ENCODE data around the gene HPCAL4. TPM values are rescaled to one million over a fixed set of nuclear protein-coding genes. Genes with fewer than 3 reads are reported as not detected.
A peak's percentile ranks its signal among the peaks of the same experiment; 100 is the strongest.

The HPCAL4 gene
- total RNA-seq, 1 donor from 2014 or later = 0.05 TPM

DNA sequence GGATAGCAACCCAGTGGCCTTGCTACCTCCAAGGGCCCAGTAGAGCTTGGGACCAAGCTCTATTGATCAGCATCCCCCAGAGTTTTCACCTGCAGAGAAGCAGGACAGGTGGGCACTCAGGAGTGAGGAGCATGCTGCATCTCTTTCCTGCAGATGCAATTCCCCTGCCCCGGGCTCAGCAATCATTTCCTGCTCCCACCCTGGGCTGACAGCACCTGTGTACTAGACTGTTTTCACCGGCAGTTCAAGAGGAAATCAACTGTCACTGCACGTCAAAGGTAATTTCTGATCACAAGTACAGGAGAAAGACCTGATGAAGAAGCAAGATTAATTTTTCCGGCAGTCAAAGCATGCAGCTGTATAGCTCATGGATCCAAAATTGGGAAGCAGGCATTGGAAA is 10.5 kb downstream of the HPCAL4 start:
- DNase-seq (ENCODE audit: low spot score) = no peak
- intact Hi-C loops (cut with DNase I) = no loop called here

DNA sequence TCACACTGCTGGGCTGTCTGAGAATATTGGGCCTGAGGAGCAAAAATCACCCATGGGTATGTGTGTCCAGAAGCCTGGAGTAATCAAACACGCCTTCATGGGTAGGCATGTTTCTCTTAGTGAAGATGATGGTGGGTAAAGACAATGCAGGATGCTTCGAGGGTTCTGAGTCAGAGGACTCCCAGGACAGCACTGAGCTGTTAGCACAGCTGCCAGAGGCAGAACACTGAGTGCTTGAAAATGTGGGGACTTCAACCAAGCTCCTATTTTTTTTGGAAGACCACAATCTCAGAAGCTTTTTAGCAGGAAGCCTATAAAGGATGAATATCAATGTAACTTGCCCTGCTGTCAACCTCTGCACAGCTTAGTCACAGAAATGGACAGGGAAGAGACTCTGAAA is 11.4 kb downstream of the HPCAL4 start:
- intact Hi-C loops (cut with DNase I) = no loop called here

DNA sequence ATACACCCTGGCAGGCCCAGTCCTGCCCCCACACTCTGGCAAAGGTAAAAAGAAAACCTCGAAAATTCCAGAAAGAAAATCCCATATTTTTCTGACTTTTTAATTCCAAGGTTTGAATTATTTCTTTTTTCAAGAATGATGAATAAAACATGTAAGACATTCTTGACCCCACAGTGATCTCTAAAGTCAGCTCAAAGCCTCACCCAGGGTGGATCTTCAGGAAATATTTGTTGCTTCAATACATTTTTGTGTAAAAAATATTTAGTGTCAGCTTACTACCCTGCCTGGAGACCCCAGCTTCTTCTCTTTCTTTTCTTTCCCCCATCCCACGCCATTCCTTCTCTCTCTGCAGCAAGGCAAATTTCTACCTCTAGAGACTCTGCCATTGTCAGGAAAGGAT is 12.3 kb downstream of the HPCAL4 start:
- no peak for DNase-seq (ENCODE audit: low spot score)
- intact Hi-C loops (cut with DNase I) = no loop called here

More for the DNA sequence above, 11.4 kb downstream of the HPCAL4 start:
- DNase-seq (ENCODE audit: low spot score) = no peak

DNA sequence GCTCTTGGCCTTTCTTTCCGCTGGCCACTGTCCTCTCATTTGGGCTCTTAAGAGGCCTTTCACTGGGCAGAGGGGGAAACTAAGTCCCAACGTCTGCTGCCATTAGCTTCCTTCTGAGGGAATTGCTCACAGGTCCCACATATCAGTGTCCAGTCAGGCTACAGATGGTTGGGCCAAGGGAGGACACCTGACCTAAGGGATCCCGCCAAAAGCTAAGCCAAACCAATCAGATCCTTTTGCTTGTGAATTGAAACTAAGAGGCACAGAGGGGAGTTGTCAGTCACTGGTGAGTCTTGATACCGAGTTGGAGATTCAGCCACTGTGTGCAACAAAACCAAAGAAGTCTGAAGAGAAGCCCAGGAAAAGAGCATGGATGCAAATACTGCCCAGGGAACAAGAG is 13.6 kb downstream of the HPCAL4 start:
- no peak for DNase-seq (ENCODE audit: low spot score)
- intact Hi-C loops (cut with DNase I) = no loop called here

DNA sequence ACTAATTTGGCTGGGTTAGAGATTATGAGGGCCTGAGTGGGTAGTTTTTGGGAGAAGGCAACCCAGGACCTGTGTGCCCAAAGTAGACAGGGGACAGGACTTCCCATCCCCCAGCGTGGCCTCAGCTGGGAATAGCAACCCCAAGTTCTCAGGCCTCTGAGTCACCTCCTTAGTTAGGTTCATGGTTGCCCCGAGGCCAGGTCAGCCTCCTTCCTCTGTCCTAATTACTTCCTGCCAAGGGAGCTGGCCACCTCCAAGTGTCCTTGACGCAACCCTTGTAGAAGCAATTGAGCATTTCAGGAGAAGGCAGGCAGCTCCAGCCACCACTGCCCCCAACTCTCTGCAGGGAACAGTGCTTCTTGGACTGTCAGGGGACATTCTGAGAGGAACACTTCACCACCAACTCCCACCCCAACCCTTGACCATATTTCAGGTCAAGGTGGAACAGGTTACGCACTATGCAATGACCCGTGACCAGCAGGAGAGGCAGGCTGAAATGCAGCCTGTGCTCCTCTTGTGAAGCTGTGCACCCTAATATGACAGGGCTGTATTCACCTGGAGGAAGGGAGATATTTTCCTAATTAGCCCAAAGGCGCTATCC is 14.2 kb downstream of the HPCAL4 start:
- intact Hi-C loops (cut with DNase I) = no loop called here
- no peak for DNase-seq (ENCODE audit: low spot score)

DNA sequence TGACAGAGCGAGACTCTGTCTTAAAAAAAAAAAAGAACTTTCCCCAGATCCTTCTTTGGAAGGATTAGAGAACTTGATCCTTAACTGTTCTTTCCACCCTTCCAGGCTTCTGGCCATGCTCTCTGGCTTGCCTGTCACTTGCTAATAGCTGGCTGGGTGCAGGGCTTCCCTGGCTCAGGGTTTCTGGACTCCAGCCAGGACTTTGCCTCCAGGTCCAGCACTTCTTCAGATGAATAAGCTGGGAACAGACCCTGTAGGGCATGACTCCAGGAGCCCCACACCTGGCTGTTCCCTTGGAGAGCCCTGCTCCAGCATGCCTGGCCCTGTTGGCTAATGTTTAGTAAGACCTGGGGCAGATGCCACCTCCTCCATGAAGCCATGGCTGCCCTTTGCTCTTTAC is 16.0 kb downstream of the HPCAL4 start:
- intact Hi-C loops (cut with DNase I) = no loop called here
- no peak for DNase-seq (ENCODE audit: low spot score)

DNA sequence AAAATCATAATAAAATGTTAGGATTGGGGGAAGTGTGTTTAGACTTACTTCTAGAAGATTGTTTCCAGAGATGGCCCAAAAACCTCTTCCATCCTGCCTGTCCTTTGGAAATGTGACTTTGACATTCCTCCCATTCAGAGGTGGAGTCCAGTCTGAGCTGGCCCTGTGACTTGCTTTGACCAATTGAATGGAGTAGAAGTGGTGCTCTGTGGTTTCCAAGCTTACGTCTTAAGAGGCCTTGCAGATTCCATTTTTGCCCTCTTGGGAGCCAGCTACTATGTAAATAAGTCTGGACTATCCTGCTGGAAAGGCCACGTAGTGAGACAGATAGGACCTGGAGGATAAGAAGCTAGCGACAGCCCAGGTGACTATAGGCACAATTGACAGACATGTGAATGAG is 18.0 kb downstream of the HPCAL4 start:
- intact Hi-C loops (cut with DNase I) = no loop called here

DNA sequence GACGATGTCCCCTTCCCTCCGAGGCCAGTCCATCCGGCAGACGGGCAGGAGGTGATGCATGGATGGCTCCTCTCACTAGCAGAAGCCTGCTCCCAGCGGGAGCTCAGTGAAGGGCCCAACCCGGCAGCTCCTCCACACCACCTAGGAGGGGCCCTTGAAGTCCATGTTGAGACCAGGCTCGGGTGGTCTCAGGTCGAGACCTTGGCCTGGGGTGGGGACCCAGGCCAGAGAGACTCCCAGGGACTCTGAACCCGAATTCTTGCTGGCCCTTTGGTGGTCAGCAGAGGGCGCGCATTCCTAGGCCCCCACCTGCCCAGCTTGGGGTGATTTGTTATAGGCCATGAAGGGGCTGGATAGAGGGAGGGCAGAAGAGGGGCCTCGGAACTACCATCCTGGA is 18.7 kb downstream of the HPCAL4 start:
- DNase-seq (ENCODE audit: low spot score) = no peak
- intact Hi-C loops (cut with DNase I) = no loop called here

More for the DNA sequence above, 18.0 kb downstream of the HPCAL4 start:
- no peak for DNase-seq (ENCODE audit: low spot score)

DNA sequence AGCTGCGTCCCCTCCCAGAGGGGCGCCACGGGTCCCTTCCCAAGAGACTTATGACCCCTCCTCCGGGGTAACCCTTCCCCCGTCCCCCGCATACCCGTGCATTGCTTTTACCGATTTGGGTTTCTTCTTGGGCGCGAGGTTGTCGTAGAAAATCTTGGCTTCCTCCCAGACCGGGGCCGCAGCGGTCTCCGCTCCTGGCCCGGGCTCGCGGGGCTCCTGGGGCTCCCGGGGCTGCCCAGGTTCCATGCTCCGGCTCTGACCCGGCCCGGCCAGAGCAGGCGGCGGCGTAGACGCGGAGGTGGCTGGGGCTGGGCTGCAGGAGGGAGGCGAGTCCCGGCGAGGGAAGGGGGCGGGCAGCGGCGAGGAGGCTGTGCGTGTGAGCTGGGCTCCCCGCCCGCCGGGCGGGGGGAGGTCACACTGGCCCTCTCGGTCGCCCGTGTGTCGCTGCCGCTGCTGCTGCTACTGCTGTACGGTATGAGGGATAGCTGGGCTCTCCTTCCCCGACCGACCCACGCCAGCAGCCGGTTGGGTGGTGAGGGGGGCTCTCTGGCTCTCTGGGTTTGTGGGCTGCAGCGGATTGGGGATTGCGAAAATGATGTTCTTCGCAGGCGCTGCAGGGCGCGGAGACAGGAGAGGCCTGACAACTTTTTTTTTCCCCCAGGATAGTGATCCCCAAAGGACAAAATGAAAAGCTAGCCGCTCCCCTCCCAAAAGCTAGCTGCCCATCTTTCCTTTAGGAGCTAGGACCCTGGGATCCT is 19.3 kb downstream of the HPCAL4 start, which contains the start of gene NT5C1A:
Gene NT5C1A (minus strand): TSS at position 315 of the 758 bp plus-strand sequence. CDS start 69 bp downstream, at position 246.
- intact Hi-C loops (cut with DNase I) = no loop called here
- DNase-seq (ENCODE audit: low spot score) = no peak

DNA sequence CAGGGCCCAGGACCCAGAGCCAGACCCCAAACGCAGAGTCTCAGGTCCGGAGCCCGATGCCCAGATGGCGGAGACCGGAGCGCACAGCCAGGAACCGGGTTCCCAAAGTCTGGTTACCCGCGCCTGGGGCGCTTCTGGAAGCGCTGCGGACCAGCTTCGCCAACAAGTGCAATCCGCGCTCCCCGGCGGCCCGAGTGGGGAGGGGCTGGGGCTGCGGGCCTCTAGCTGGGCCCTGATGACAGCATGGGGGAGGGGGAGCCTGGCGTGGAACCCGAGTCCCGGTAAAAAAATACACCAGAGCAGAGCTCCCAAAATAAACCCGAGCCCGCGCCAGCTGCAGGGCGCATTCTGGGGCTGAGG is 19.8 kb downstream of the HPCAL4 start:
- intact Hi-C loops (cut with DNase I) = no loop called here
- DNase-seq (ENCODE audit: low spot score) = peak; percentile 86

DNA sequence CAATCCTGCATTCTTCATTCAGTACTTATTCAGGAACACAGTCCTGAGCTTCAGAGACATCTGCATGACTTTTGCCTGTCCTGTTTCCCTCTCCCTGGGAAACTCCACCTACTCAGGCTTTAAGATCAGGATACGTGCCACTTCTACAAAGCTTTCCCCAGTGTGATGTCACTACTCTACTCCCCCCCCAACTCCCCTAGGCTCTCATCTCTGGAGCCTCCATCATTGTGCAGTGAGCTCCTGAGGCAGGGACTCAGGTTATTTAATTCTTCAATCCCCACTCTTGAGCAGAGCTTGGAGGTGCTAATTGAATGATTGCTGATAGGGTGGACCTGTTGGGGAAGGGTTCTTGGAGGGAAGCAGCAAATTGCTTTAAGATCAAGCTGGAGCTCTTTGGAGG is 20.5 kb downstream of the HPCAL4 start:
- intact Hi-C loops (cut with DNase I) = no loop called here
- no peak for DNase-seq (ENCODE audit: low spot score)

DNA sequence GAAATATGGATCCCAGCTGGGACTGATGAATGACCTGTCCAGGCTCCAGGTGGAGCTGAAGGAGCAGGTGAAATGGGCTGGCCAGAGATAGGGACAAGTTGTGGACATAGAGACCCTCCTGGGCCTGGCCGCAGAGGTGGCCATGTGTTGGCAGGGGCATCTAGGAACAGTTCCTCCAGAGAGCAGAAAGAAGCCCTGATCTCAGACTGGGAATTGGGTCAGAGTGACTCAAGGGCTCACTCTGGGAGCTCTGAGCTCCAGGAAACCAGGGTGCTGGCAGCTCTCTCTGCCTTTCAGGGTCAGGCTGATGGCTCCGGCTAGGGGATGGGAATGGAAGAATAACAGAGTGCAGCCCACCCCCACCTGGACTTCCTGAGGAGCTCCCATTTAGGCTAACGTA is 22.3 kb downstream of the HPCAL4 start:
- DNase-seq (ENCODE audit: low spot score) = no peak
- intact Hi-C loops (cut with DNase I) = no loop called here

DNA sequence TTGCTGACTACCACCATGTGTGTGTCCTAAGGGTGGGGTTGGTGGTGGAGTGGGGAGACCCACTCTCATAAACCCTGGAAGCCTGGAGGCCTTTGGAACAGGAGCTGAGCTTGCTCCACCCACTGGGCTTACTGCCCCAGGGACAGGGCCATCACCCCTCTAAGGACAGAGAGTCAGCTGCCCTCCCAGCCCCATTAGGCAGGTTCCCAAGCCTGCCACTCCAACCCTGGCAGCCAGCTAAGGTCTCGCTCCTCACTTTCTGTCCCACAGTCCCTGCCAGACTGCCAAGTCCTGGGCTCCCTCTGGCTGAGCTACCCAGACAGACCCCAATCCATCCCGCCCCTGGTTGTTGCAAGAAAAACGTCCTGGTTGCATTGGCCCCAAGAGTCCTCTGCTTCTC is 23.1 kb downstream of the HPCAL4 start:
- DNase-seq (ENCODE audit: low spot score) = no peak
- intact Hi-C loops (cut with DNase I) = no loop called here

DNA sequence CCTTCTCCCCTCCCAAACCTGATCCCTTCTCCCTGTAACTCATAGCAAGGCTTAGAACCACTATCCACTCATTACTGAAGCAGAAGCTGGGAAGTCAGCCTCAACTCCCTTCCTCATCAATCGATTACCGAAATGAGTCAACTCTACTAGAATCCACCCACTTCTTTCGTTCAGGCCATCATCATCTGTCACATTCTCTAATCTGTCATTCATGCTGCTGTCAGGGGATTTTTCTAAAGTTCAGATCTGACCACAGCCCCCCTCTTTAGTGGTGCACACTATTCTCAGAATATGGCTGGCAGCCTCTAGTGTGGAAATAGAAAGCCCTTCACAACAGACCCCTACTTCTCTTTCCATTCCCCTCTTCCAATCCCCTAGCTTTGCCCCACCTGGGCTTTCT is 24.5 kb downstream of the HPCAL4 start:
- intact Hi-C loops (cut with DNase I) = no loop called here
- DNase-seq (ENCODE audit: low spot score) = no peak

DNA sequence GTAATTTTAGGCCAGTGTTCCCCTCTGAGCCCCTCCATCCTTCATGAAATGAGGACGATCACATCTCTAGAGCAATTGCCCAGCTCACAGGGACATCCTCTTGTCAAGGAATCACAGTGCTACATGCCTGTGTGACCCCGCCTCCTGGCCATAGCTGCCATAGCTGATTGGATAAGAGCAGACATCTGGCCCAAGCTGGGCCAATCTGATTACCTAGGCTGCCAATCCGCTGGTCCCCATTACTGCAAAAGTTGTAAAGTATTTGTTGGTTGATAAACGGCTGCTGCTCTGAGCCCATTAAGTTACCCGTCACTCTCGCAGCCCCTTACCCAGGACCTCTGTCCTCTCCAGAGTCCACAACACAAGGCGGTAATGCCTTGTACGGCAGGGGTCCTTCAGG is 27.7 kb downstream of the HPCAL4 start:
- intact Hi-C loops (cut with DNase I) = no loop called here
- no peak for DNase-seq (ENCODE audit: low spot score)

DNA sequence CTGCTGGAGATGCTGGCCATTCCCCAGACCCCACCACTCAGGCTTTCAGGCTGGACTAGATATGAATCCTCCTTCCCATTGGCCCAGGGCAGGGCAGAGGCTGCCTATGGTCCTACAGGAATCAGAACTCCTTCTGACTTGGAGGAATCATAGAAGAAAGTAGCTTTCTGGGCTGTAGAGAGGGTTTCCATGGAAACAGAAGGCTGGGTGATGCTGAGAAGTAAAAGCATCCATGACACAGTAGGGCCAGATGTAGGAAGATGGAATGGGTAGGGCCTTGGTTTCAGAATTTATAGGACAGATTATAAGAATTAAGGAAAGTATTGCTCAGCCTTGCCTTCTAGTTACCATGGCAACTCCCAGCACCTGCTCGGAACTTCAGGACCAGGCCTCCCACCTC is 28.4 kb downstream of the HPCAL4 start:
- intact Hi-C loops (cut with DNase I) = no loop called here
- DNase-seq (ENCODE audit: low spot score) = no peak

DNA sequence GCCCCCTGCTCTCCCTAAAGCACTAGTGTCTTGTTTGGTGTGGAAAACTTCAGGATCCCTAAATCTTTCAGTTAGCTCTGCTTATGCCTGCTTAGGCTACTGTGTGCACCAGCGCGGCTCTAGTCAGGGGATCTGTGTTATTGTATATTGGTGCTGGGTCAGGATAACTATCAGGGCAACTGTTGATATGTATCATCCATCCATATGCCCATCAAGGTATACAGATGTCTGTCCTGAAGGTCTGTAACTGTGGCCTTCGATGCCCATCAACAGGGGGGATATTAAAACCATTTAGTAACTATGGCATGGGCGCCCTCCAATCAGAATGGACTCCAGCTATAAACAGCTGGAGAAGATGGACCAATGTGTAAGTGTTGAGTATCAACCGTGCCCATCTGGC is 31.7 kb downstream of the HPCAL4 start:
- no peak for DNase-seq (ENCODE audit: low spot score)
- intact Hi-C loops (cut with DNase I) = loop anchor here (5.0 kb wide), 1 partner anchor 63 kb away; no protein-coding TSS in a partner anchor

DNA sequence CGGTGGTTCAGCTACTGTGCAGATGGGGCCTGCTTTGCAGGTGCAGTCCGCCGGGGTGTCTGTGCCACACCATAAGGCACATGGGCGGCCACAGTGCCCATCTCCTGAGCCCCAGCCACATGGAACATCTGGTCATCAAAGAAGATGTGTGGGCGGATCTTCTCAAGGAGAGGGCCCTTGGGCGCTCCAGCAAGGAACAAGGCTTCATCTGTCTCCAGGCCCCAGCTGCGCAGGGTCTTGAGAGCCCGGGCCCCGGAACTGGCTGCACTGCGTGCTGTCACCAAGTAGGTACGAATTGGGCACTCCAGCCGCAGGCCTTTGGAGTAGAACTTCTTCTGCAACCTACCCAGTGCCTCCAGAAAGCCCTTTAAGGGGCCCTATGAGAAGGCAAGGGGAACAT is 32.1 kb downstream of the HPCAL4 start:
- no peak for DNase-seq (ENCODE audit: low spot score)
- intact Hi-C loops (cut with DNase I) = loop anchor here (5.0 kb wide), 1 partner anchor 63 kb away; no protein-coding TSS in a partner anchor

DNA sequence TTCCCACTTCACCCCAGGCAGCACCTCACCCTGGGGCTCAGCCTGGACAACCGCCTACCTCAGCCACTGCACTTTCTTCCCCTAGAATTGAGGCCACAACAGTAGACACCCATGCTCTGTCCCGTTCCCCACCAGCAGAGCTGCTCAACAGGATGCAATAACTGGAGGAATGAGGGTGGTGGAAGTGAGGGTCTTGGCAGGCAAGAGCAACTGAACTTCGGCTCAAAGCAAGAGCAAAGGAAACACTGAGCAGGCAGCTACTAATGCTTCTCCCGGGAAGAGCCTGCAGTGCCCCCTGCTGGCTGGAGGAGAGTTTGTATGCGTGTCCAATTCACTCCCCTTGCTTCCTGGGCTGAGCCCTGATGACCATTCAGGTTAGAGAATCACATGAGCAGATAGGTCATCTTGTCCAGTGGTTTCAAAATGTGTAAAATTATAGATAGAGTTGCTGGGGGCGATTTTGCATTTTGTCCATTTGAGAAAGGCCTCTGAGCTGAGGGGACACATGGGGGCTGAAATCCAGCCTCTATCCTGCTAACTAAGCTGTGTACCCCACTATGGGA is 33.2 kb downstream of the HPCAL4 start:
- no peak for DNase-seq (ENCODE audit: low spot score)
- intact Hi-C loops (cut with DNase I) = loop anchor here (5.0 kb wide), 1 partner anchor 64 kb away; no protein-coding TSS in a partner anchor

DNA sequence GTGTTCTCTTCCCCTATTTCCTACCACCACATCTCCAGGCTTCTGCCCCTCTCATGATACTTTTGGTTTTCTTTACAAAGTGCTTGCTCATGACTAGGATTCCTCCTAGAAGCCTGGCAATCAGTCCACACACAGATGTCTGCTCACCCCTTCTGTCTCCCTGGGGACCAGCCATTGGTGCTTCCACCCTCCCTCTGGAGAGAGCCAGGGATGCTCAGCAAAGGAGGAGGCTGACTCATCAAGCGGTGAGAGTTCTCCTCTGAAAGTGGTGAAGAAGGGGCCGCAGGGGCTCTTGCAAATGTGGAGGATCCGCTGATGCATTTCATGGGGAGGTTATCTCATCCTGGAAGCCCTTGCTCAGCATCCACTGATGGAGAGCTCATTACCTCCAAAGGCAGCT is 33.8 kb downstream of the HPCAL4 start:
- intact Hi-C loops (cut with DNase I) = loop anchor here (5.0 kb wide), 1 partner anchor 65 kb away; no protein-coding TSS in a partner anchor
- DNase-seq (ENCODE audit: low spot score) = no peak

DNA sequence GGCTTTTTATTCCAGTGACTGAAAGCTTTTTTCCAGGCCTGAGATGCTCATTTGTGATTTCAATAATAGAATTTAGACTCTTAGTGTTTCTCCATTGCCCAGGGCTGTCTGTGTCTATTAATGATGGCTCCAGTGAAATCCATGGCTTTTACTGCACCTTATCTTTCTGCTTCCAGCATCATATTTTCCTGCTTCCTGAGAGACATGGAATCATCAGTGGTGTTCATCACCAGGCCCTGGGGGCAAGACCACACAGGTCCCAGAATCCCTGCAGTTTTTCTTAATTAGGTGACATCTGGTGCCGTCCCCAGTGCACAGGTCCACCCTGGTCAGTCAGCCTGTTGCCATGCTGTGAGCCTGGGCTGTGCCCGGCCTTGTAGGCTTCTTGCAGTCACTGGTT is 34.8 kb downstream of the HPCAL4 start:
- intact Hi-C loops (cut with DNase I) = loop anchor here (5.0 kb wide), 1 partner anchor 66 kb away; no protein-coding TSS in a partner anchor
- DNase-seq (ENCODE audit: low spot score) = no peak

Measured in cardiac septum (tissue), 1 donor.